Measurements from ENCODE around the gene SCYGR7.

SCYGR7 gene

GRCh38 chr2:227759411-227760118 lies 31.4 kb downstream of the SCYGR7 start:
- DNase-seq (ENCODE audit: low read depth), result no peak

DNA sequence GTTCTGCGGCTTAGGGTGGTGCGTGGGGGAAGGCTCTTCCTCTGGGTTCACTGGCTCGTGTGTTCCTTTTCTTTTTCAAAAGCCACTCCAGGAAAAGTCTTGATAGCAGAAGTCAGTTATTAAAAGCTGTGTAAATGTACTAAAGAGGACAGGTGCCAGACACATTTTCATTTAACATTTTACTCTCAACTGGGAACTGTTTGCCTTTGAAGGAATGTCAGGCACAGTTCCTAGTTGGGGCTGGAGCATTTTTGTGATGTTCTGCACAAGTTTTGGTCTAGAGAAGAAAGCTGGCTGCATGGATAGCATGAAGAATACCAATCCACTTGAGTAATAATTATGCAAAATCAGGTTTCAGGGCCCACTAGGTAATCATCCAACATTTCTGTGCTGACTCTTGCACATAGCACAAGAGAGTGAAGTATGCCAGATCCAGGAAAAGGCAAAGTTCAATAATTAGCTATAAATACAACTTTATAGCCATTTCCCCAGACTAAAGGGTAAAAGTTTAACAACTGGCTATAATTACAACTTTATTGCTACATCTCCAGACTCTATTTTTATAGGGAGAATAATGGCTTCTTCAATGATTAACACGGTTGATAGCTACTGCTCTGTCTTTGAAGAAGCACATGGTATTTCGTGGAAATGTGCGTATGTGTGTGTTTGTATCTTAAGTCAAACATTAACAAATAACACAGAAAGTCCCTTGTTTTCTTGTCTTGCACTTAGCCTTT lies 33.8 kb downstream of the SCYGR7 start:
- no peak for DNase-seq (ENCODE audit: low read depth)

DNA sequence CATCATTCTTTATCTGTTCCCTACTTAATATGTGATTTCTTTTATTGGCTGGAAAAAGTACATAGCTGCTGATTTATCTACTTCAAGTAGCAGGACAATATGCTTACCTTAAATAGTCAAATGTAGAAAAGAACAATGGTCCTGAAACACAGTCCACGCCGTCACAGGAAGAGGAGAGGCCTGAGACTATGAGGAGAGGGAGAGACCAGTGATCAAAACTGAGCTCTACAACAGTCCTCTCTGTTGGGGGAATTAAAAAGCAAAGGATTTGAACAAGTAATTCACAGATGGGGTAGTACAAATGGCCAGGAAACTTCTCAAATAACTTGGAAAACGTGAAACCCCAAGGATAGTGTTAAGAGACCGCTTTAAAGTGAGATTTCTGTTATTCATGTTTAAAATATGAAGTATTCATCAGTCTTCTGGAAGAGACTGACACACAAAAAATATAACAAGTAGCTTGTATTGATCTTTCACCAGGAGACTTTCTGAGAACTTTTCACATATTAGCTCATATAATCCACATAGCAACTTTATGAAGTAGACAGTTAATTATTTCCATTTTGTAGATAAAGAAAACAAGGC lies 37.7 kb downstream of the SCYGR7 start:
- DNase-seq (ENCODE audit: low read depth), result no peak

- peak; percentile 31 for DNase-seq (ENCODE audit: low read depth)
Observed at GRCh38 chr2:227766373-227766883, 38.3 kb downstream of the SCYGR7 start.

- no peak for DNase-seq (ENCODE audit: low read depth)
Observed at GRCh38 chr2:227767830-227768229, 39.7 kb downstream of the SCYGR7 start.

DNA sequence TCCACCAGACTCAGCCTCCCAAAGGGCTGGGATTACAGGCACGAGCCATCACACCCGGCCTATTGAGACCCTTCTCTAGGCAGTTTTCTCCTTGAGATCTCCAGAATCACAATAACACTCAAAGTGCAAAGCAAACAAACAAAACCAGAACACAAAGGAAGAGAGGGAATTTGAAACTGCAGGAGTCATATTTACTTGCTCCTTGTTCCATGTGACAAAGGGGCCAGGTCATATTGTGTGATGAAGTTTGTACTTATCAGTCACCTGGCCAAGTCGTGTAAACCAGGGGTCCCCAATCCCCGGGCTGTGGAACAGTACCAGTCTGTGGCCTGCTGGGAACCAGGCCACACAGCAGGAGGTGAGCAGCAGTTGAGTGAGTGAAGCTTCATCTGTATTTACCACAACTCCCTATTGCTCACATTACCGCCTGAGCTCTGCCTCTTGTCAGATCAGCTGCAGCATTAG lies 44.1 kb downstream of the SCYGR7 start:
- no peak for DNase-seq (ENCODE audit: low read depth)

DNA sequence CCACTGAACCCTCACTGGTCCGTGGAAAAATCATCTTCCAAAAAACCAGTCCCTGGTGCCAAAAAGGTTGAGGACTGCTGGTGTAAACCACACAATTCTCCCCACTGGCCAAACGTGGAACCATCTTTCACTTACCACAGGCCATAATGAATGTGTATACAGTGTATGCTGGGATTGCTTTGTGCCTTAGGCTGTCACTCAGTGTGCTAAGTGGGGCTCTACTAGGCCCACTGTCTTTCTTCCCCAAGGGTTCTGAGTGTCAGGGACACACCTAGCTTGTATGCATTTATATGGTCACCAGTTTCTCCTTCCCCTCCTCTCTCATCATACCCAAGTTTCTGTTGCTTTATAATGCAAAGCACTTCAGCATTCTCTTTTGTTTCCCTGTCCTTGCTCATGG lies 44.8 kb downstream of the SCYGR7 start:
- DNase-seq (ENCODE audit: low read depth), result no peak

GRCh38 chr2:227774011-227774624 lies 46.0 kb downstream of the SCYGR7 start:
- no peak for DNase-seq (ENCODE audit: low read depth)

GRCh38 chr2:227774895-227775842 lies 47.0 kb downstream of the SCYGR7 start:
- no peak for DNase-seq (ENCODE audit: low read depth)

Measured in T follicular helper cell (primary cell).